ENCODE results near the gene PLCG1. TPM values are rescaled to one million over a fixed set of nuclear protein-coding genes. Genes with fewer than 3 reads are reported as not detected.

Gene PLCG1
- polyA plus RNA-seq, 1 donor from 2014 or later: 164 TPM

DNA sequence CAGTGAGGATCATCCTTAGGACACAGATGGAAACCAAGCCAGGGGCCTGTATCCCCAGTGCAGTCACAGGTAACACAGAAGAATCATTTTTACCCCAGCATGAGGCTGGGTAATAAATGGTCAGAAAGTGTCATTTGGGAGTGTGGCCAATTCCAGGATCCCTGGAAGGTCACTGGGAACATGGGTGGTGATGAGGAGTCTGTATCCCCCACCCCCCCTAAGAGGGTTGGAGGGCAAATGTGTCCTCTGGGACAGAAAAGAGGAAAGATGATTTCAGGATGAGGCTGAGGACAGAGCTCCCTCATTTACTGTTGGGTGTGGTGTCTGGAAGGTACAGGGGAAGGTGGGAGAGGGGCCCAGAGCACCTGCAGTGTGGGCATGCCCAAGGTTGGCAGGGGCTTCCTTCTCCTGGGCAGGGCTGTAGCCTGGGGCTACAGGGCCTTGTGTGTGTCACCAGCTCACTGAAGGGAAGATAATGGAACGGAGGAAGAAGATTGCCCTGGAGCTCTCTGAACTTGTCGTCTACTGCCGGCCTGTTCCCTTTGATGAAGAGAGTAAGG is 34.5 kb downstream of the PLCG1 start:
- no peak for TF ChIP-seq EZH2 (IDR thresholded peaks at IDR 0.05; ENCODE audit: borderline replicate concordance, insufficient read depth, low read length, poor library complexity, severe bottlenecking)
- TF ChIP-seq RAD21 (conservative IDR thresholded peaks at IDR 0.05): no peak
- TF ChIP-seq CTCF (IDR thresholded peaks at IDR 0.05; ENCODE audit: poor library complexity, severe bottlenecking): no peak
- no peak for TF ChIP-seq TAF1 (IDR thresholded peaks at IDR 0.05; ENCODE audit: low read depth)
- TF ChIP-seq REST (IDR thresholded peaks at IDR 0.05; ENCODE audit: borderline replicate concordance): no peak
- TF ChIP-seq SMC3 (conservative IDR thresholded peaks at IDR 0.05; ENCODE audit: poor library complexity): no peak
- no peak for TF ChIP-seq MXI1 (conservative IDR thresholded peaks at IDR 0.05; ENCODE audit: poor library complexity, severe bottlenecking)
- no peak for TF ChIP-seq POLR2AphosphoS5 (IDR thresholded peaks at IDR 0.05)
- TF ChIP-seq EP300 (conservative IDR thresholded peaks at IDR 0.05; ENCODE audit: poor library complexity, severe bottlenecking): no peak
- no peak overlapping the region for H3K4me3 ChIP-seq (ENCODE audit: low read length)
- H3K9ac ChIP-seq (ENCODE audit: low read length): no peak overlapping the region
- no peaks in the 10 kb centered on the region for H3K27me3 ChIP-seq (ENCODE audit: insufficient read depth, low read depth, low read length)
- H3K4me2 ChIP-seq (ENCODE audit: low read length): no peak overlapping the region
- no peak overlapping the region for H3K27ac ChIP-seq (ENCODE audit: low read length)
- no peaks in the 10 kb centered on the region for H4K20me1 ChIP-seq (ENCODE audit: insufficient read depth)
- H3K9me2 ChIP-seq (ENCODE audit: insufficient read depth, low read length): no peaks in the 10 kb centered on the region
- no peaks in the 10 kb centered on the region for H3F3A ChIP-seq (ENCODE audit: insufficient read depth, low read length, poor library complexity, severe bottlenecking)
- no peaks in the 10 kb centered on the region for H3K79me2 ChIP-seq (replicated peaks; ENCODE audit: insufficient read depth, low read length)
- H3K9me3 ChIP-seq (ENCODE audit: low read length): no peaks in the 10 kb centered on the region
- peaks cover 5% of the 10 kb centered on the region for H3K36me3 ChIP-seq (ENCODE audit: insufficient read depth, low read length)
- no peak overlapping the region for H2AFZ ChIP-seq (ENCODE audit: low read depth, low read length)

DNA sequence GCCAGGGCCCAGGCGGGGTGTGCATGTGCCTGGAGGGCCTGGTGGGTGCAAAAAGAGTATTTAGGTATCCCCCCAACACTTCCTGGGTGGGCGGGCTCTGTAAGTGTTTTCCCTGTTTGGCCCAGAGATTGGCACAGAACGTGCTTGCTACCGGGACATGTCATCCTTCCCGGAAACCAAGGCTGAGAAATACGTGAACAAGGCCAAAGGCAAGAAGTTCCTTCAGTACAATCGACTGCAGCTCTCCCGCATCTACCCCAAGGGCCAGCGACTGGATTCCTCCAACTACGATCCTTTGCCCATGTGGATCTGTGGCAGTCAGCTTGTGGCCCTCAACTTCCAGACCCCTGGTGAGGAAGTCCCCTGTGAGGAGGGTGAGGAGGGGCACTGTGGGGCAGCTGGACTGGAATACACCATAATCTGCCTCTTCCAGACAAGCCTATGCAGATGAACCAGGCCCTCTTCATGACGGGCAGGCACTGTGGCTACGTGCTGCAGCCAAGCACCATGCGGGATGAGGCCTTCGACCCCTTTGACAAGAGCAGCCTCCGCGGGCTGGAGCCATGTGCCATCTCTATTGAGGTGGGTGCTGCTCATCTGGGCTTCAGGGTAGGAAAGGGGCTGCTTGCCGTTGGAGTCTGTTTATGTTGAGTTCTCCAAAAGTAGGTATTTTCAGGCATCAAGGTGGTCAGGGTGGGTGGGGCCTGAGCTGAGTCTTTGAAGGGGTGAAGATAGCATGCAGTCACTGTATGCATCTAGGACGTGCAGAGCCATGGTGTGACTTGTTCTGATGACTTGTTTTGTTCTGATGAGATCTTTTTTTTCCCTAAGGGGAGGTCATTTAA is 35.2 kb downstream of the PLCG1 start:
- no peaks in the 10 kb centered on the region for H3K27me3 ChIP-seq (ENCODE audit: insufficient read depth, low read depth, low read length)
- no peaks in the 10 kb centered on the region for H3K9me2 ChIP-seq (ENCODE audit: insufficient read depth, low read length)
- no peaks in the 10 kb centered on the region for H3K79me2 ChIP-seq (replicated peaks; ENCODE audit: insufficient read depth, low read length)
- no peaks in the 10 kb centered on the region for H3K9me3 ChIP-seq (ENCODE audit: low read length)
- H3K4me3 ChIP-seq (ENCODE audit: low read length): no peak overlapping the region
- no peaks in the 10 kb centered on the region for H3K36me3 ChIP-seq (ENCODE audit: insufficient read depth, low read length)
- no peak overlapping the region for H3K27ac ChIP-seq (ENCODE audit: low read length)
- TF ChIP-seq REST (IDR thresholded peaks at IDR 0.05; ENCODE audit: borderline replicate concordance): no peak
- TF ChIP-seq CTCF (IDR thresholded peaks at IDR 0.05; ENCODE audit: poor library complexity, severe bottlenecking): no peak
- TF ChIP-seq POLR2AphosphoS5 (IDR thresholded peaks at IDR 0.05): peak; percentile 7
- no peak for TF ChIP-seq RAD21 (conservative IDR thresholded peaks at IDR 0.05)
- no peak overlapping the region for H2AFZ ChIP-seq (ENCODE audit: low read depth, low read length)
- H4K20me1 ChIP-seq (ENCODE audit: insufficient read depth): no peaks in the 10 kb centered on the region
- no peak overlapping the region for H3K4me2 ChIP-seq (ENCODE audit: low read length)
- H3K9ac ChIP-seq (ENCODE audit: low read length): no peak overlapping the region
- no peaks in the 10 kb centered on the region for H3F3A ChIP-seq (ENCODE audit: insufficient read depth, low read length, poor library complexity, severe bottlenecking)

Data from neural cell (in vitro differentiated cells).